ENCODE measurements around the gene MGLL.

- TF ChIP-seq CTCF (IDR thresholded peaks at IDR 0.05), result no peak
- no peak for TF ChIP-seq ZFX (IDR thresholded peaks at IDR 0.05; ENCODE audit: borderline replicate concordance)
Observed at GRCh38 chr3:127686512-127686894, 135.8 kb downstream of the MGLL start.

All from 22Rv1 (cell line).